ENCODE measurements around the gene C19orf73. TPM values are rescaled to one million over a fixed set of nuclear protein-coding genes. Genes with fewer than 3 reads are reported as not detected.

C19orf73 gene
- total and polyA plus RNA-seq, 9 of the 15 experiments (the other 6 are each of a cell fraction or from before 2014, with no cell fraction given) = 0.08 to 7.4 (median 1.4) TPM

DNA sequence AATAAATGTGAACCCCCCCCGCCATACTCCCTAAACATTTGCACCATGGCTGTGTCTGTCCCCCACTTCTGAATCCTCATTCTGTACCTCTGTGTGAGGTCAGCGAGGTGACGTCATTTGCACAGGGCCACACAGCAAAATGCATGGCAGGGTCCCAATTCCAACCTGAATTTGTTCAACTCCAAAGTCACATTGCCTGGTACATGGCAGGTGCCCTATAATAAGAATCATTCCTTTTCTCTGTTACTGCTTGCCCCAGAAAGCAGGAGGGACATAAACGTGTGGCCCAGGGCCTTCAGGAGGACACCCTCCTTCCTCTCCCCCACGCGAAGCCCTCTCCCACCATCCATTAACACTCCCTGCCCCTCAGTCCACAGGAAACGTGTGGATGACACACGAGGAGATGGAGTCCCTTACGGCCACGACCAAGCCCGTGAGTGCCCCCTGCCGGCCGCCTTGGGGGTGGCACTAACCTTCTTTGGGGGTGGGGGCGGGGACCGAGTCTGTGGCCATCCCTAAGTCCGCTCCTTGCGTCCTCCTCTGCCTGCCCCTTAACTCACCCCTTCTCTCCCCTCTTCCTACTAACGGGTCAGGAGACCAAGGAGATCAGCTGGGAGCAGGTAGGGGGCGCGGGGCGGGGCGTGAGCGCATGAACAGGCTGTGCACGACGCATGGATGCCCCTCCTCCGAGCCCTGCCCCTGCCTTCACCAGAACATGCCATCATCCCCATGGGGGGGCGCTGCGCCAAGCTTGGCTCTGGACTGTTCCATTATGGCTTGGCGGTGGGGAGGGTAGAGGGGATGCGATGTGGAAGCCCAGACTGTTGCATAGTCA lies 26.8 kb upstream of the C19orf73 start (continued):
- TF ChIP-seq, protein P1, sequence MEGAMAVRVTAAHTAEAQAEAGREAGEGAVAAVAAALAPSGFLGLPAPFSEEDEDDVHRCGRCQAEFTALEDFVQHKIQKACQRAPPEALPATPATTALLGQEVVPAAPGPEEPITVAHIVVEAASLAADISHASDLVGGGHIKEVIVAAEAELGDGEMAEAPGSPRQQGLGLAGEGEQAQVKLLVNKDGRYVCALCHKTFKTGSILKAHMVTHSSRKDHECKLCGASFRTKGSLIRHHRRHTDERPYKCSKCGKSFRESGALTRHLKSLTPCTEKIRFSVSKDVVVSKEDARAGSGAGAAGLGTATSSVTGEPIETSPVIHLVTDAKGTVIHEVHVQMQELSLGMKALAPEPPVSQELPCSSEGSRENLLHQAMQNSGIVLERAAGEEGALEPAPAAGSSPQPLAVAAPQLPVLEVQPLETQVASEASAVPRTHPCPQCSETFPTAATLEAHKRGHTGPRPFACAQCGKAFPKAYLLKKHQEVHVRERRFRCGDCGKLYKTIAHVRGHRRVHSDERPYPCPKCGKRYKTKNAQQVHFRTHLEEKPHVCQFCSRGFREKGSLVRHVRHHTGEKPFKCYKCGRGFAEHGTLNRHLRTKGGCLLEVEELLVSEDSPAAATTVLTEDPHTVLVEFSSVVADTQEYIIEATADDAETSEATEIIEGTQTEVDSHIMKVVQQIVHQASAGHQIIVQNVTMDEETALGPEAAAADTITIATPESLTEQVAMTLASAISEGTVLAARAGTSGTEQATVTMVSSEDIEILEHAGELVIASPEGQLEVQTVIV (CRISPR knock-in tag; IDR thresholded peaks at IDR 0.05; ENCODE audit: borderline replicate concordance) = no peak
- TF ChIP-seq GABPA (tag; conservative IDR thresholded peaks at IDR 0.05; ENCODE audit: low read depth) (no peak), ZBTB1 (CRISPR knock-in tag; IDR thresholded peaks at IDR 0.05; ENCODE audit: borderline replicate concordance, low read depth) (no peak), ZNF184 (CRISPR knock-in tag; IDR thresholded peaks at IDR 0.05) (no peak), NR2C2 (CRISPR knock-in tag; IDR thresholded peaks at IDR 0.05) (0 out of 2 replicates have a peak, but pooled peaks have one; percentile 45), NR2C2 (tag; IDR thresholded peaks at IDR 0.05) (no peak), GABPB1 (CRISPR knock-in tag; IDR thresholded peaks at IDR 0.05) (peak; percentile 75), SREBF2 (CRISPR knock-in tag; IDR thresholded peaks at IDR 0.05) (no peak), ZNF232 (CRISPR knock-in tag; IDR thresholded peaks at IDR 0.05) (no peak), LEF1 (IDR thresholded peaks at IDR 0.05) (no peak)
- TF ChIP-seq, protein P2, sequence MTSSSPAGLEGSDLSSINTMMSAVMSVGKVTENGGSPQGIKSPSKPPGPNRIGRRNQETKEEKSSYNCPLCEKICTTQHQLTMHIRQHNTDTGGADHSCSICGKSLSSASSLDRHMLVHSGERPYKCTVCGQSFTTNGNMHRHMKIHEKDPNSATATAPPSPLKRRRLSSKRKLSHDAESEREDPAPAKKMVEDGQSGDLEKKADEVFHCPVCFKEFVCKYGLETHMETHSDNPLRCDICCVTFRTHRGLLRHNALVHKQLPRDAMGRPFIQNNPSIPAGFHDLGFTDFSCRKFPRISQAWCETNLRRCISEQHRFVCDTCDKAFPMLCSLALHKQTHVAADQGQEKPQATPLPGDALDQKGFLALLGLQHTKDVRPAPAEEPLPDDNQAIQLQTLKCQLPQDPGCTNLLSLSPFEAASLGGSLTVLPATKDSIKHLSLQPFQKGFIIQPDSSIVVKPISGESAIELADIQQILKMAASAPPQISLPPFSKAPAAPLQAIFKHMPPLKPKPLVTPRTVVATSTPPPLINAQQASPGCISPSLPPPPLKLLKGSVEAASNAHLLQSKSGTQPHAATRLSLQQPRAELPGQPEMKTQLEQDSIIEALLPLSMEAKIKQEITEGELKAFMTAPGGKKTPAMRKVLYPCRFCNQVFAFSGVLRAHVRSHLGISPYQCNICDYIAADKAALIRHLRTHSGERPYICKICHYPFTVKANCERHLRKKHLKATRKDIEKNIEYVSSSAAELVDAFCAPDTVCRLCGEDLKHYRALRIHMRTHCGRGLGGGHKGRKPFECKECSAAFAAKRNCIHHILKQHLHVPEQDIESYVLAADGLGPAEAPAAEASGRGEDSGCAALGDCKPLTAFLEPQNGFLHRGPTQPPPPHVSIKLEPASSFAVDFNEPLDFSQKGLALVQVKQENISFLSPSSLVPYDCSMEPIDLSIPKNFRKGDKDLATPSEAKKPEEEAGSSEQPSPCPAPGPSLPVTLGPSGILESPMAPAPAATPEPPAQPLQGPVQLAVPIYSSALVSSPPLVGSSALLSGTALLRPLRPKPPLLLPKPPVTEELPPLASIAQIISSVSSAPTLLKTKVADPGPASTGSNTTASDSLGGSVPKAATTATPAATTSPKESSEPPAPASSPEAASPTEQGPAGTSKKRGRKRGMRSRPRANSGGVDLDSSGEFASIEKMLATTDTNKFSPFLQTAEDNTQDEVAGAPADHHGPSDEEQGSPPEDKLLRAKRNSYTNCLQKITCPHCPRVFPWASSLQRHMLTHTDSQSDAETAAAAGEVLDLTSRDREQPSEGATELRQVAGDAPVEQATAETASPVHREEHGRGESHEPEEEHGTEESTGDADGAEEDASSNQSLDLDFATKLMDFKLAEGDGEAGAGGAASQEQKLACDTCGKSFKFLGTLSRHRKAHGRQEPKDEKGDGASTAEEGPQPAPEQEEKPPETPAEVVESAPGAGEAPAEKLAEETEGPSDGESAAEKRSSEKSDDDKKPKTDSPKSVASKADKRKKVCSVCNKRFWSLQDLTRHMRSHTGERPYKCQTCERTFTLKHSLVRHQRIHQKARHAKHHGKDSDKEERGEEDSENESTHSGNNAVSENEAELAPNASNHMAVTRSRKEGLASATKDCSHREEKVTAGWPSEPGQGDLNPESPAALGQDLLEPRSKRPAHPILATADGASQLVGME (CRISPR knock-in tag; IDR thresholded peaks at IDR 0.05) = no peak
- TF ChIP-seq, protein P3, sequence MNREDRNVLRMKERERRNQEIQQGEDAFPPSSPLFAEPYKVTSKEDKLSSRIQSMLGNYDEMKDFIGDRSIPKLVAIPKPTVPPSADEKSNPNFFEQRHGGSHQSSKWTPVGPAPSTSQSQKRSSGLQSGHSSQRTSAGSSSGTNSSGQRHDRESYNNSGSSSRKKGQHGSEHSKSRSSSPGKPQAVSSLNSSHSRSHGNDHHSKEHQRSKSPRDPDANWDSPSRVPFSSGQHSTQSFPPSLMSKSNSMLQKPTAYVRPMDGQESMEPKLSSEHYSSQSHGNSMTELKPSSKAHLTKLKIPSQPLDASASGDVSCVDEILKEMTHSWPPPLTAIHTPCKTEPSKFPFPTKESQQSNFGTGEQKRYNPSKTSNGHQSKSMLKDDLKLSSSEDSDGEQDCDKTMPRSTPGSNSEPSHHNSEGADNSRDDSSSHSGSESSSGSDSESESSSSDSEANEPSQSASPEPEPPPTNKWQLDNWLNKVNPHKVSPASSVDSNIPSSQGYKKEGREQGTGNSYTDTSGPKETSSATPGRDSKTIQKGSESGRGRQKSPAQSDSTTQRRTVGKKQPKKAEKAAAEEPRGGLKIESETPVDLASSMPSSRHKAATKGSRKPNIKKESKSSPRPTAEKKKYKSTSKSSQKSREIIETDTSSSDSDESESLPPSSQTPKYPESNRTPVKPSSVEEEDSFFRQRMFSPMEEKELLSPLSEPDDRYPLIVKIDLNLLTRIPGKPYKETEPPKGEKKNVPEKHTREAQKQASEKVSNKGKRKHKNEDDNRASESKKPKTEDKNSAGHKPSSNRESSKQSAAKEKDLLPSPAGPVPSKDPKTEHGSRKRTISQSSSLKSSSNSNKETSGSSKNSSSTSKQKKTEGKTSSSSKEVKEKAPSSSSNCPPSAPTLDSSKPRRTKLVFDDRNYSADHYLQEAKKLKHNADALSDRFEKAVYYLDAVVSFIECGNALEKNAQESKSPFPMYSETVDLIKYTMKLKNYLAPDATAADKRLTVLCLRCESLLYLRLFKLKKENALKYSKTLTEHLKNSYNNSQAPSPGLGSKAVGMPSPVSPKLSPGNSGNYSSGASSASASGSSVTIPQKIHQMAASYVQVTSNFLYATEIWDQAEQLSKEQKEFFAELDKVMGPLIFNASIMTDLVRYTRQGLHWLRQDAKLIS (CRISPR knock-in tag; IDR thresholded peaks at IDR 0.05) = no peak
- TF ChIP-seq, protein P4, sequence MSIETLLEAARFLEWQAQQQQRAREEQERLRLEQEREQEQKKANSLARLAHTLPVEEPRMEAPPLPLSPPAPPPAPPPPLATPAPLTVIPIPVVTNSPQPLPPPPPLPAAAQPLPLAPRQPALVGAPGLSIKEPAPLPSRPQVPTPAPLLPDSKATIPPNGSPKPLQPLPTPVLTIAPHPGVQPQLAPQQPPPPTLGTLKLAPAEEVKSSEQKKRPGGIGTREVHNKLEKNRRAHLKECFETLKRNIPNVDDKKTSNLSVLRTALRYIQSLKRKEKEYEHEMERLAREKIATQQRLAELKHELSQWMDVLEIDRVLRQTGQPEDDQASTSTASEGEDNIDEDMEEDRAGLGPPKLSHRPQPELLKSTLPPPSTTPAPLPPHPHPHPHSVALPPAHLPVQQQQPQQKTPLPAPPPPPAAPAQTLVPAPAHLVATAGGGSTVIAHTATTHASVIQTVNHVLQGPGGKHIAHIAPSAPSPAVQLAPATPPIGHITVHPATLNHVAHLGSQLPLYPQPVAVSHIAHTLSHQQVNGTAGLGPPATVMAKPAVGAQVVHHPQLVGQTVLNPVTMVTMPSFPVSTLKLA (conservative IDR thresholded peaks at IDR 0.05) = peak; percentile 85 to 91

All from K562 (cell line).